ENCODE results near the gene GSTM4. TPM values are rescaled to one million over a fixed set of nuclear protein-coding genes. Genes with fewer than 3 reads are reported as not detected.
"Not testable (repeated sequence)": the region's sequence is repeated elsewhere in the genome, so short reads cannot be mapped to it uniquely, and the experiment has no call there.

GSTM4 gene
- total and polyA plus RNA-seq, 2 of the 4 experiments (the other 2 are of a cell fraction) = 10.4 to 37.8 TPM

- H2BK120ac ChIP-seq (ENCODE audit: low read depth, low read length); H3K27me3 ChIP-seq (ENCODE audit: control insufficient read depth, insufficient read depth, low read length); H2AK9ac ChIP-seq (replicated peaks; ENCODE audit: low read depth, low read length, poor library complexity); CTCF ChIA-PET; H3K36me3 ChIP-seq (ENCODE audit: control insufficient read depth, insufficient read depth, low read length); H3K27ac ChIP-seq (ENCODE audit: insufficient read depth, low read length); H2AFZ ChIP-seq (replicated peaks; ENCODE audit: low read length, poor library complexity); ATAC-seq (ENCODE audit: low read depth); H4K91ac ChIP-seq (ENCODE audit: insufficient read depth, low read depth, low read length); dilution Hi-C loops (cut with HindIII; ENCODE audit: low sequenced_read_pairs, unreplicated experiment); H3K9me3 ChIP-seq (ENCODE audit: control insufficient read depth, insufficient read depth, low read length); H3K23ac ChIP-seq (ENCODE audit: low read depth, low read length); in situ Hi-C loops (cut with MboI; ENCODE audit: low sequenced_read_pairs); H3K4me1 ChIP-seq (ENCODE audit: control insufficient read depth, insufficient read depth, low read length); H3K14ac ChIP-seq (replicated peaks; ENCODE audit: low read depth, low read length); H3K9ac ChIP-seq (ENCODE audit: low read depth, low read length); H3K56ac ChIP-seq (ENCODE audit: extremely low read depth, insufficient read depth, low read length); H2BK20ac ChIP-seq (ENCODE audit: low read depth, low read length); H3K4ac ChIP-seq (ENCODE audit: low read depth, low read length); H4K8ac ChIP-seq (ENCODE audit: low read depth in 2 of 2, low read length in 2 of 2); H4K20me1 ChIP-seq (ENCODE audit: insufficient read depth, low read length); DNase-seq; H3K4me3 ChIP-seq (ENCODE audit: insufficient read depth, low read depth, low read length); BruUV-seq (replicated peaks); H3K79me1 ChIP-seq (ENCODE audit: low read depth in 1 of 2, low read length in 2 of 2); H3K9me1 ChIP-seq (ENCODE audit: insufficient read depth, low read length); H2BK5ac ChIP-seq (ENCODE audit: low read depth, low read length, poor library complexity, severe bottlenecking); H2AK5ac ChIP-seq (ENCODE audit: low read depth, low read length); H3K4me2 ChIP-seq (ENCODE audit: low read depth, low read length); POLR2A ChIA-PET (ENCODE audit: unreplicated experiment); intact Hi-C loops (cut with micrococcal nuclease); H2BK15ac ChIP-seq (ENCODE audit: low read depth, low read length); H4K5ac ChIP-seq (ENCODE audit: low read depth, low read length); H3K18ac ChIP-seq (ENCODE audit: low read depth, low read length): not testable (repeated sequence)
- no CpG with 5 or more reads among the region's 3 CpGs for WGBS, 2 experiments (ENCODE audit: extremely low coverage in 2 of 2, insufficient read length in 1 of 2)
Observed at GRCh38 chr1:109695138-109695537, 39.2 kb downstream of the GSTM4 start.
